Liver (tissue), 3 donors: ENCODE results near the gene NUDT16L1.

Experiments used
- ATF3 ChIP-seq: IDR thresholded peaks from 2 replicates; pipeline ENCODE4 v1.6.1; 2016; ENCODE audit warnings: antibody characterized with exemption
- EGR1 ChIP-seq, 2 donors: IDR thresholded peaks; 2 replicates each; pipeline ENCODE4 v1.6.1; 2016 to 2018; ENCODE audit warnings: antibody characterized with exemption in 2 of 2, low read depth in 2 of 2
- GABPA ChIP-seq, 2 donors: IDR thresholded peaks in 1 of 2; conservative IDR thresholded peaks in 1 of 2; 2 replicates each; pipeline ENCODE4 v1.6.1; 2016; ENCODE audit warnings: antibody characterized with exemption in 2 of 2, mild to moderate bottlenecking in 1 of 2, moderate library complexity in 1 of 2
- REST ChIP-seq: IDR thresholded peaks from 2 replicates; pipeline ENCODE4 v1.6.1; 2016; ENCODE audit warnings: antibody characterized with exemption, mild to moderate bottlenecking
- TAF1 ChIP-seq: conservative IDR thresholded peaks from 2 replicates; pipeline ENCODE4 v1.6.1; 2016; ENCODE audit warnings: antibody characterized with exemption, mild to moderate bottlenecking
- YY1 ChIP-seq: IDR thresholded peaks from 2 replicates; pipeline ENCODE4 v1.6.1; 2016; ENCODE audit warnings: antibody characterized with exemption, mild to moderate bottlenecking
- ZBTB33 ChIP-seq: IDR thresholded peaks from 2 replicates; pipeline ENCODE4 v1.6.1; 2016; ENCODE audit warnings: antibody characterized with exemption
- TF ChIP-seq, protein P1 (sequence below): fragments of 150-350 bp; IDR thresholded peaks from 2 replicates; pipeline ENCODE4 v1.5.1; 2017; ENCODE audit warnings: improper control_type of control experiment, low read depth, low read length; ENCODE audit not compliant: missing input control
- donor health status: healthy.
- donor health status: healthy.

DNA sequence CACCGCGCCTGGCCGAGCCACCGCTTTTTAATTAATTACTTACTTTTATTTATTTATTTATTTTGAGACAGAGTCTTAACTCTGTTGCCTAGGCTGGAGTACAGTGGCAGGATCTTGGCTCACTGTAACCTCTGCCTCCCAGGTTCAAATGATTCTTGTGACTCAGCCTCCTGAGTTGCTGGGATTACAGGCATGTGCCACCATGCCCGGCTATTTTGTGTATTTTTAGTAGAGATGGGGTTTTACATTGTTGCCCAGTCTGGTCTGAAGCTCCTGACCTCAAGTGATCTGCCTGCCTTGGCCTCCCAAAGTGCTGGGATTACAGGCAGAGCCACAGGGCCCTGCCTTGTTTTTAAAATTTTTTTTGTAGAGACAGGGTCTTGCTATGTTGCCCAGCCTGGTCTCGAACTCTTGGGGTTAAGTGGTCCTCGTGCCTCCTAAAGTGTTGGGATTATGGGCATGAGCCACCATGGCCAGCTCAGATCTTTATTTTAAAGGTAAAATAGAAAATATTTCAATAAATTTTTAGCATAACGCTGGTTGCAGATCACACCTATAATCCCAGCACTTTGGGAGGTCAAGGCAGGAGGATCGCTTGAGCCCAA is 18.3 kb upstream of the NUDT16L1 start:
- TF ChIP-seq, protein P1, sequence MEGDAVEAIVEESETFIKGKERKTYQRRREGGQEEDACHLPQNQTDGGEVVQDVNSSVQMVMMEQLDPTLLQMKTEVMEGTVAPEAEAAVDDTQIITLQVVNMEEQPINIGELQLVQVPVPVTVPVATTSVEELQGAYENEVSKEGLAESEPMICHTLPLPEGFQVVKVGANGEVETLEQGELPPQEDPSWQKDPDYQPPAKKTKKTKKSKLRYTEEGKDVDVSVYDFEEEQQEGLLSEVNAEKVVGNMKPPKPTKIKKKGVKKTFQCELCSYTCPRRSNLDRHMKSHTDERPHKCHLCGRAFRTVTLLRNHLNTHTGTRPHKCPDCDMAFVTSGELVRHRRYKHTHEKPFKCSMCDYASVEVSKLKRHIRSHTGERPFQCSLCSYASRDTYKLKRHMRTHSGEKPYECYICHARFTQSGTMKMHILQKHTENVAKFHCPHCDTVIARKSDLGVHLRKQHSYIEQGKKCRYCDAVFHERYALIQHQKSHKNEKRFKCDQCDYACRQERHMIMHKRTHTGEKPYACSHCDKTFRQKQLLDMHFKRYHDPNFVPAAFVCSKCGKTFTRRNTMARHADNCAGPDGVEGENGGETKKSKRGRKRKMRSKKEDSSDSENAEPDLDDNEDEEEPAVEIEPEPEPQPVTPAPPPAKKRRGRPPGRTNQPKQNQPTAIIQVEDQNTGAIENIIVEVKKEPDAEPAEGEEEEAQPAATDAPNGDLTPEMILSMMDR = no peak
- no peak for TF ChIP-seq GABPA (IDR thresholded peaks at IDR 0.05 in 1 of 2, conservative IDR thresholded peaks at IDR 0.05 in 1 of 2)
- TF ChIP-seq TAF1 = no peak
- TF ChIP-seq YY1 = no peak
- TF ChIP-seq REST = no peak
- TF ChIP-seq ZBTB33 = no peak
- no peak for TF ChIP-seq ATF3
- no peak for TF ChIP-seq EGR1 (IDR thresholded peaks at IDR 0.05; ENCODE audit: low read depth in 2 of 2)
